HG02642 (cell line): ENCODE results near the gene LRRN2.

ENCODE experiments used
- ATAC-seq: cut with Tn5 transposase; IDR thresholded peaks from one replicate; pipeline ENCODE4 v1.9.1; 2021; ENCODE audit warnings: mild to moderate bottlenecking; ENCODE audit not compliant: unreplicated experiment, poor library complexity

LRRN2 gene

DNA sequence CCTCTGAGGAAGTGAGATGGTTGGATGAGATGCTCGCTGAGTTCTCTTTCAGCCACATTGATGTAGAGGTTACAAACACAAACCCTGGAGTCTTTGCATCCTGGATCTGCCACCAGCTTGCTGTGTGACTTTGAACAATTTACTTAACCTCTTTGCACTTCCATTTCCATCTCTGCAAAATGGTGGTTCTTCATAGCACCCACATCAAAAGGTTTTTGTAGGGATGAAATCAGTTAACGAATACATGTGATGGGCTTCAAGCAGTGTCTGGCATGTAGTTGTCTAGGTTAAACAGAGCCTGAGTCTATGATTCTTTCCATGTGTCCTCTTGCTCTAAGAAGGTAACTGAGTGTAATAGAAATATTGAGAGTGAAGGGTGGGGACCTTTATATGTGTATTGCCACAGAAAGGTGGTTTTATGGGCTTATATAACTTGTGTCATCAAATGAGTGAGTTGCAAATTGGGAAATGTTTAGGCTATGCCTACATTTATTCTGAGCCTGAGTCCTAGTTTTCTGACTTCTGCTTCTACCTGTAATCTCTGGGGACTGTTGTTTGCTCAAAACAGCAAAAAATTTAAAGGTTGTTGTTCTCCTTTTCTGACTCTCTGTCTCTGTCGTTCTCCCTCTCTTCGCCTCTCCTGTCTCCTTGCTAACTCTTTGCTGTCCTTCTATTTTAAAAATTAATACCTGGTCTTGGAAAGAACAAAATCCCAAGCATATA lies 27.3 kb upstream of the LRRN2 start:
- no peak for ATAC-seq

GRCh38 chr1:204711947-204712701 lies 26.6 kb upstream of the LRRN2 start:
- no peak for ATAC-seq

DNA sequence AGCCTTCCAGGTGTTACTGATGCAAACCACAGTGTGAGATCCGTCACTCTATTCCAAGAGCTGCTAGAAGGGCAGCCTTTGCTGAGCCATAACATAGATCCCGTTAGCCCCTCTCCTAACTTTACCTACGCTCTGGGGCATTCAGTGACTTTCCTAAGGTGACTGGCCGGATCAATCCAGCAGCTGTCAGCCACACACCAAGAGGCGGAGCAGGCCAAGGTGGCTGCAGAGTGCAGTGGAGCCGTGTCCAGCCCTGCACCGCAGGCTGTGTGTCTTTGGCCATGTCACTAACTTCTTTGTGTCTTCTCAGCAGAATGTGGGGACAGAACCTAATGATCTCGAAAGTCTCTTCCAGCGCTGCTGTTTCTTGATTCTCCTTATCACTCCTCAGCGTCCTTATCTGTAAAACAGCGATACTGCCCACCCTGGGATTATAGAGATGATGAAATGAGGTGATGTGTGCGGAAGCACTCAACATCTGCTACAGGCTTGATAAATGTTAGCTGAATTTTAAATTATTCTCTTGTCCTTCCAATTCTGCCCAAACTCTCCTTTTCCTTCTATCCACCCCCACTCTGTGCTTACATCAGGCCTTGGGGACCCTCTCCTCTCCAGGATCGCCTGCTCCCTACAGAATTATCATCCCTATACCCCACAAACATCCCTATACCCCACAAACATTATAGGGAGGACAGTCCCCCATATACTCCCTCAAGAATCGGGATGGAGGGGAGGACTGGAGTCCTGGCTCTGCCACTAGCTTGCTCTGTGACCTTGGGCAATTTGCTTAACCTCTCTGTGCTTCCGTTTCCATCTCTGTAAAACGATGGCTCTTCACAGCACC lies 25.8 kb upstream of the LRRN2 start:
- ATAC-seq = no peak

- no peak for ATAC-seq
Measured at GRCh38 chr1:204709960-204710912, 24.7 kb upstream of the LRRN2 start.

DNA sequence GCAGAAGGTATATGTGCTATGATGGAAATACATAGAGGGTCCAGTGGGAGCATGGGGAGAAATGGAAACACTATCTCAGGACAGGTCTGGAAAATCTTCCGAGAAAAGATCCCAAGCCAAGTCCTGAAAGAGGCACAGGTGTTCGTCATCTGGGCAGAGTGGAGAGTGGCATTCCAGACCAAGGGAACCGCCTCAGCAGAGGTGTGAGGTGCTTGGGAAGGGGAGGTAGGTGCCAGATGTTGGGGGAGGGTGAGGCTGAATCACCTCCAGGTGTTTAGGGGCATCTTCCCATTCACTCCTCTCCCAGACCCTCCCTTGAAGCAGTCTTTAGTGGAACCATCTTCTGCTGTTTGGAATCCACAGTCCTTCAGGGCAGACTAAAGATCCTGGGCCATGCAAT lies 23.5 kb upstream of the LRRN2 start:
- ATAC-seq = no peak

- no peak for ATAC-seq
Measured at GRCh38 chr1:204706838-204707509, 21.4 kb upstream of the LRRN2 start.

DNA sequence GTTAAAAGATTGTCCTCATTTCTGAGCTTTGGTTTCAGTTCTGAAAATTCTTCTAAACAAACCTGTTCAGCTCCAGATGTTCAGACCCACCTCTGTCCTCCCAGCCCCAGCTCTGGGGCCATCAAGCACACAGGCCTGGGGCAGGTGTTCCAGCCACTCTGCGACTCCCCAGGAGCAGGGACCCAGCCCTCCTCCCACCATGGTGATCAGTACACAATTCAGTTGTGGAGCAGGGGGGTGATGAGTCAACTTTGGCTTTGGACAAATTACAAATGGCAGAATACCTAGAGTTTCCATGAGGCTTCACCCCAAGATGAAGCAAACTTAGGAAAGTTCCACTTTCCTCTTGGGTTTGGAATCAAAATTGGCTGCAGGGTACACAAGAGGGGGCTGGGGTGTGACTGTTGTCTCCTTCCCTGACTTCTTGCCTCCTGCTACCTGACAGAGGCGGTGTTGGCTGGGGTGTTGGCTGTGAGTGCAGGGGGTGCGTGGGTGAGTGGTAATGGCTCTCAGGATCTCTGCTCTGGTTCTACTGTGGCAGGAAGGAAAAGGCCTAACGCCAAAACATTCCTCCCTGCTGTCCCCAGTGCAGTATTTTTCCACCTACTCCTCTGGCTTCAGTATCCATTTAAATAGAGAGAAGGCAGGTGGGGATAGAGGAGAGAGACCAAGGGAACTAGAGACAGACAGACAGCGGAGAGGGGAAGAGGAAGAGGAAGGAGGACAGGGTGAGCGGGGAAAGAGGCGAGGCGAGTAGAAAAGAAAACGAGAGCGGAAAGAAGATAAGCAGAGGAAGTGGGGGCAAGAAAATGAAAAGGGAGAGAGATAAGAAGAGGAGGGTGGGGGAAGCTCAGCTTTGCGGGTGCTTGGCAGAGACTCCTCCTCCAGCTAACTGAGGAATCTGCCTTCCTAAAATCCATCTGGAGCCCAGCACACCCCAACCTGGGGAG lies 20.6 kb upstream of the LRRN2 start:
- no peak for ATAC-seq

- ATAC-seq = no peak
Measured at GRCh38 chr1:204705493-204705811, 19.9 kb upstream of the LRRN2 start.

DNA sequence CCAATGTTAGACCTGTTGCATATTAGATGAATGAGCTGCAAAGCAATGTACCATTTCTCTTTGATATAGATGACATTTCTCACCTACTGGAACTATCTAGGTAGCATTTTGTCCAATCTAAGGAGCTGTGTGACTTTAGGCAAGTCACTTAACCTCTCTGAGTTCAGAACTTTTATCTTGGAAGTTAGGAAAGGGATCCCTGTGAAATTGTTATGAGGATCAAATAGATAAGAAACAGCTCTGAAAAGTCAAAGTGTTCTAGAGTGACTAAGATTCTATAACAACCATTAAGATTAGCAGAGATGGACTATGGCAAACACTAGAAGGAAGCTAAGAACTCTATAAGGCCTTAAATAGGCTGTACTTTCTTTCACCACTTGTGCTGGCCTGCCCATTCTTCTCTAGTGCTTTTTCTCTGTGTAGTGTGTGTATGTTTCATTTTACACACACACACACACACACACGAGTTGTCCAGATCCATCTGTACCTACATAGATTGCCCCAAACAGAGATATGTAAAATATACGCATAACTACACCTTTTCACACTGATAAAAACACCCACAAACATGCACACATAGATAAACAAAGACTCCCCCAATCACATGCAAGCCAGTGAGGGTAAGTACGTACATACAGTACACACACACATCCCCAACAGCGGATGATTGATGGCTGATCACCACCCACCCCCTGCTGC lies 19.4 kb upstream of the LRRN2 start:
- no peak for ATAC-seq

- no peak for ATAC-seq
Measured at GRCh38 chr1:204703826-204704612, 18.5 kb upstream of the LRRN2 start.

DNA sequence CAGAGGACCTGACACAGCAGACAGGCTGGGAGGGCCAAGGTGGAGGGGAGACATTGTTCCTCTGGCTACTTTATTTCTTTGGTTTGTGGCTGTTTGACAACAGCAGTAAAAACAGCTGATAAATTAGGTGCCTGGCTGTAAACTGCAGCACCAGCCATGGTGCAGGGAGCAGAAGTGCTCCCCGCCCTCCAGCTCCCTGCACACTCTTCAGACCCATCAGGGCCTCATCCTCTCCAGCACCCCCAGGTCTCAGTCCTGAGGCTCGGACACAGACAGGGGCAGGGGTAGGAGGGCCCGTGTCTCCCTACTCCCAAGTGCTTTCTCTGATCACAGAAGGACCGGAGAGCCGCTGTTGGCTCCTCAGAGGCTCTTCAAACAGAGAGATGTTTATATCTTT lies 17.7 kb upstream of the LRRN2 start:
- ATAC-seq = no peak

- ATAC-seq = no peak
Measured at GRCh38 chr1:204702552-204703267, 17.2 kb upstream of the LRRN2 start.

DNA sequence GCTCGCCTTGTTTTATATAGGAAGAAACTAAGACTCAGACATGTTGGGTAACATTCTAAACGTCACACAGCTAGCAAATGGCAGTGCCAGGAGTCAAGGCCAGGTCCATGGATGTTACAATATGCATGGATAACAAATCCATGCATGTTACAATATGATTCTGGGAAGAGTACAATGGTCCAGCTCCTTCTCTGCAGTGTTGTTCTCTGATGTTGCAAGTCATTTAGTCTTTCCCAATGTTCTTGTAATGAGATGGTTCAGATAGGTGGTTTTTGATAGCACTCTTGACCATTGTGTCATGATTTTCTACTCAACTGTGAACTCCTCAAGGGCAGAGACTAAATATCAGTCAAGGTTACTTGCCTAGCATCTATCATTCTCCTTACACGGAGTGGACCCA lies 15.7 kb upstream of the LRRN2 start:
- no peak for ATAC-seq

DNA sequence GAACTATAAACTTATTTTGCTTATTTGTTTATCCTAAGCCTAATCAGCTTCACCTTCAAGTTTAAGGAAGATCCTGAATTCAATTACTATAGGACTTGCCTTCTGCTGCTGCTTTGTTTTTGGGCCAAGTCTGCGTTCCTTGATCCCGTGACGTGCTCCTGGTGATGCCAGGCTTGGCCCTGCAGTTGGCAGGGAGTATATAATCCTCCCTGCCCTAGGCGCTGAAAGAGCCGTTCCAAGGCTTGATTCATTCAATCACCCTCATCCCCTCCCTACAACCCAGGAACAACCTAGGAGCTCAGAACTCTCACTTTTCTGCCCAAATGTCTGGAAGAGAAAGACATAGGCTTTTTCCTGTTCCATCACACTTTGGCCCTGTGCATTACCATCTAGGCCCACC lies 12.4 kb upstream of the LRRN2 start:
- ATAC-seq = no peak

DNA sequence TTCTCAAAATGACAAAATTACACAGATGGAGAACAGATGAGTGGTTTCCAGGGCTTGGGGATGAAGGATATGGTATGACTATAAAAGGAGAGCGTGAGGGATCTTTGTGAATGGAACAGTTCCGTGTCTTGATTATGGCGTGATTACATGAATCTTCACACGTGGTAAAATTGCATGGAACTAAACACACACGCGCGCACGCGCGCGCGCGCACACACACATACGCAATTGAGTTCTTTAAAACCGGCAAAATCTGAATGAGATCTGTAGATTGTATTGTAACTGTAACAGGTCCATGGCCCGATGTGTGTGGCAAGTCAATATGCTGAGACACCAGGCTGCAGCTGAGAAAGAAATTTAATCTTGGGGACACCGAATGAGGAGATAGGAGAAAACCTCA lies 11.1 kb upstream of the LRRN2 start:
- ATAC-seq = no peak

- no peak for ATAC-seq
Measured at GRCh38 chr1:204695692-204696091, 10.2 kb upstream of the LRRN2 start.

- no peak for ATAC-seq
Measured at GRCh38 chr1:204694145-204694544, 8.6 kb upstream of the LRRN2 start.
